GM10248 (cell line): Measurements from ENCODE around the gene PORCN.

Experiments
- CTCF ChIA-PET: fragments of 300-600 bp; sonication (Branson Sonifier 250); formaldehyde crosslinking; extraction: SDS; loops from one replicate; lab custom pipeline; 2021; ENCODE audit warnings: antibody characterized with exemption; lab: Yijun Ruan, JAX
- POLR2A ChIA-PET: fragments of 350-650 bp; sonication (Branson Sonifier 250); formaldehyde crosslinking; extraction: SDS; loops from one replicate; lab custom pipeline; 2020; ENCODE audit warnings: antibody characterized with exemption; lab: Yijun Ruan, JAX
- DNase-seq: peaks from one replicate; pipeline ENCODE4 v3.0.0; 2012; ENCODE audit errors: extremely low spot score
- CTCF ChIP-seq: IDR thresholded peaks from 2 replicates; pipeline ENCODE4 v1.5.1; 2012; ENCODE audit warnings: mild to moderate bottlenecking, low read depth; ENCODE audit errors: extremely low read depth, missing control alignments, control extremely low read depth

PORCN gene

GRCh38 chrX:48474581-48474980 is 34.2 kb upstream of the PORCN start:
- no peak for DNase-seq
- TF ChIP-seq CTCF = no peak
- ChIA-PET POLR2A (no interaction called here), CTCF (interaction anchor here (1.1 to 1.4 kb wide), 3 partner anchors 10 to 19 kb away, joined by 3 to 4 read pairs (median 3); no protein-coding TSS in a partner anchor)

GRCh38 chrX:48475296-48475695 is 33.5 kb upstream of the PORCN start:
- POLR2A ChIA-PET = no interaction called here
- no peak for DNase-seq
- CTCF ChIA-PET = interaction anchor here (1.1 to 1.3 kb wide), 2 partner anchors 12 to 18 kb away, joined by 3 read pairs; no protein-coding TSS in a partner anchor

GRCh38 chrX:48475774-48476577 is 32.8 kb upstream of the PORCN start, which contains the start of gene FTSJ1:
Gene FTSJ1 (plus strand): TSS chrX:48476199. CDS start chrX:48478048, 1,849 bp downstream.
- peak; percentile 85 for DNase-seq
- TF ChIP-seq CTCF = no peak
- CTCF ChIA-PET = interaction anchor here (1.3 kb wide), 2 partner anchors 10 to 18 kb away, joined by 3 read pairs; no protein-coding TSS in a partner anchor
- POLR2A ChIA-PET = no interaction called here

More at GRCh38 chrX:48475296-48475695, 33.5 kb upstream of the PORCN start:
- TF ChIP-seq CTCF = no peak

GRCh38 chrX:48476919-48477318 is 31.9 kb upstream of the PORCN start:
- ChIA-PET POLR2A (no interaction called here), CTCF (interaction anchor here (1.3 kb wide), 1 partner anchor 11 kb away, joined by 3 read pairs; no protein-coding TSS in a partner anchor)
- DNase-seq = no peak
- TF ChIP-seq CTCF = no peak

GRCh38 chrX:48477960-48478755 is 30.6 kb upstream of the PORCN start:
- ChIA-PET POLR2A (no interaction called here), CTCF (no interaction called here)
- no peak for TF ChIP-seq CTCF
- no peak for DNase-seq

- no peak for DNase-seq
- POLR2A ChIA-PET = no interaction called here
- CTCF ChIA-PET = no interaction called here
- no peak for TF ChIP-seq CTCF
Measured at GRCh38 chrX:48478806-48479205, 30.0 kb upstream of the PORCN start.
